ENCODE data around the gene RAPGEFL1. TPM values are rescaled to one million over a fixed set of nuclear protein-coding genes. Genes with fewer than 3 reads are reported as not detected.

RAPGEFL1 gene
- total and polyA plus RNA-seq, 2 of the 8 experiments (the other 6 are each of a cell fraction or from before 2014, with no cell fraction given): 20.0 to 20.2 TPM

GRCh38 chr17:40218740-40219593 is 41.7 kb downstream of the RAPGEFL1 start, which contains the start of gene WIPF2 (continued):
- TF ChIP-seq MAFK (IDR thresholded peaks at IDR 0.05; ENCODE audit: low read depth, low read length) (no peak), PHF8 (conservative IDR thresholded peaks at IDR 0.05; ENCODE audit: low read depth, low read length) (peak; percentile 64; the same call in 1 of the 2 replicates), YY1 (IDR thresholded peaks at IDR 0.05; ENCODE audit: low read depth, low read length) (peak; percentile 98), CTCF (IDR thresholded peaks at IDR 0.05; ENCODE audit: control extremely low read depth in 1 of 3, insufficient read depth in 1 of 3, low read depth in 1 of 3, low read length in 3 of 3) (peak; percentile 55 to 81 (median 69)), ZNF274 (IDR thresholded peaks at IDR 0.05; ENCODE audit: borderline replicate concordance, extremely low read depth, low read length) (no peak), FOSL1 (IDR thresholded peaks at IDR 0.05; ENCODE audit: insufficient read depth, low read depth, low read length) (no peak), HDAC6 (IDR thresholded peaks at IDR 0.05; ENCODE audit: low read depth, low read length) (no peak), POU5F1 (IDR thresholded peaks at IDR 0.05; ENCODE audit: low read depth, low read length) (no peak), SIRT6 (IDR thresholded peaks at IDR 0.05; ENCODE audit: low read length) (no peak), CEBPB (IDR thresholded peaks at IDR 0.05; ENCODE audit: low read depth, low read length) (no peak), POLR2A (IDR thresholded peaks at IDR 0.05; ENCODE audit: control extremely low read depth in 1 of 2, low read depth in 2 of 2, low read length in 2 of 2) (peak in 1 of 2 experiments; percentile 77; a peak in 2 of 3 replicates), MAX (IDR thresholded peaks at IDR 0.05) (0 out of 2 replicates have a peak, but pooled peaks have one; percentile 53), GABPA (IDR thresholded peaks at IDR 0.05; ENCODE audit: borderline replicate concordance, insufficient read depth, low read length) (no peak), CTBP2 (IDR thresholded peaks at IDR 0.05; ENCODE audit: borderline replicate concordance, insufficient read depth, insufficient read length, low read length) (no peak), BCL11A (IDR thresholded peaks at IDR 0.05; ENCODE audit: low read depth in 2 of 2, low read length in 2 of 2) (no peak), JUN (IDR thresholded peaks at IDR 0.05; ENCODE audit: low read depth, low read length) (no peak), RXRA (IDR thresholded peaks at IDR 0.05; ENCODE audit: insufficient read depth, low read depth, low read length) (no peak), RNF2 (IDR thresholded peaks at IDR 0.05; ENCODE audit: borderline replicate concordance, low read depth, low read length, missing control alignments, poor library complexity, severe bottlenecking) (no peak), TBP (IDR thresholded peaks at IDR 0.05; ENCODE audit: low read depth, low read length) (peak; percentile 31; the same call in 1 of the 2 replicates), BACH1 (IDR thresholded peaks at IDR 0.05; ENCODE audit: low read length) (peak; percentile 65; the same call in 1 of the 2 replicates), CBX5 (IDR thresholded peaks at IDR 0.05; ENCODE audit: low read depth, low read length) (no peak)

Measured in H1 (cell line).